ENCODE results near the gene PTCHD1.

The PTCHD1 gene

DNA sequence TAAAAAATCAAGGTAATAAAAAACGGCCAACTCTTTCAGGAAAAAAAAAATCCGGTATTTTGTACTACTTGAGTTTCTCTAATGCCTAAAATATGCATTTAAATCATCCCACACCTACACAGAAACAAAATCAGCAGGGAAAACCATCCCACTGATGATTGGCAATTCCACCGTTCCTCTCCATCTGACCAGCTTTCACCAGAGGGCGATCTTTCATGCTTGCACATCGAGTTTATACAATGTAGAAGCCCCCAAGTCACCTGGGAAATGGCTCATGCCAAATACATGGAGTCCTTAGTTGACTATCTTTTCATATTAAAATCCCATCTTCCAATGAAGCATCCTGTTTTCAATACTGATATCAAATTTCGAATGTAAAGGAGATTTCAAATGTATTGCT is 69.2 kb downstream of the PTCHD1 start:
- peak; percentile 64 for FAIRE-seq

DNA sequence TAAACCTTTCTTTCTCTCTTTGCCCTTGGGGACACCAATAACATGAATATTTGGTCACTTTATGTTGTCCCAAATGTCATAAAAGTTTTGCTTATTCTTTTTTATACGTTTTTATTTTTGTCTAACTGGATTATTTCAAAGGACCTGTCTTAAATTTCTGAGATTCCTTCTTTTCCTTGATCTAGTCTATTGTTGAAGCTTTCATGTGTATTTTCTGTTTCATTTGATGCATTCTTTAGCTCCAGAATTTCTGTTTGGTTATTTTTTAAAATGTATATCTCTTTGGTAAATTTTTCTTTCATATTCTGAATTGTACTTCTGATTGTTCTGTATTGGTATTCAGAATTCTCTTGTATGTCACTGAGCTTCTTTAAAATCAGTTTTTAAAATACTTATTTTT is 88.3 kb downstream of the PTCHD1 start:
- peak; percentile 84 for FAIRE-seq

DNA sequence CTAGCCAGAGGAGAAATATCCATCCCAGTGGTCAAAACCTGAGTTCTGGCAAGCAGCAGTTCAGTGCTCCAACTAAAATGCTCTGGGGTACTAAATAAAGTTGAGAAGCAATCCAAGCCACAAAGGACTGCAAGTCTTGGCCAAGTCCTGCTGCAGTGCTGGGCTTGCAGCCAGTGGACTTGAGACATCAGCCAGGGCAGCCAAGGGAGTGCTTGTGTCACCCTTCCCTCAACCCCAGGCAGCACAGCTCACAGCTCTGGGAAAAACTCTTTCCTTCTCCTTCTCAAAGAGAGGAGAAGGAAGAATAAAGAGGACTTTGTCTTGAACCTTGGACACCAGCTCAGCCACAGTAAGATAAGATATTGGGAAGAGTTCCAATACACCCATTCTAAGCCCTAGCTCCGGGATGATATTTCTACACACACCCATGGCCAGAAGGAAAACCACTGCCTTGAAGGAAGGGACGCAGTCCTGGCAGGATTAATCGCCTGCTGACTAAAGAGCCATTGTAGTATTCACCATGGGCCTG is 99.8 kb downstream of the PTCHD1 start:
- no peak for FAIRE-seq

DNA sequence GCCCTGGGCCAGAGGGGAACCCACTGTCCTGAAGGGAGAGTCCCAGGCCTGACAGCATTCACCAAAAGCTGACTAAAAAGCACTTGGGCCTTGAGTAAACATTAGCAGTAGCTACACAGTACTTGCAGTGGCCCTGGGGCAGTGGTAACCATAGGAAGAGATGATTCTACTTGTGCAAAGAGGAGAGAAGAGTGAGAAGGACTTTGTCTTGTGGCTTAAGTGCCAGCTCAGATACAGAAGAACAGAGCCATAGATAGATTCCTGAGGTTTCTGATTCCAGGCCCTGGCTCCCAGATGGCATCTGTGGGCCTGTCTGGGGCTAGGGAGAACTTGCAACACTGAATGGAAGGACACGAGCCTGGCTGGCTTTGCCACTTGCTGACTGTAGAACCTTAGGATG is 100.5 kb downstream of the PTCHD1 start:
- FAIRE-seq: no peak

DNA sequence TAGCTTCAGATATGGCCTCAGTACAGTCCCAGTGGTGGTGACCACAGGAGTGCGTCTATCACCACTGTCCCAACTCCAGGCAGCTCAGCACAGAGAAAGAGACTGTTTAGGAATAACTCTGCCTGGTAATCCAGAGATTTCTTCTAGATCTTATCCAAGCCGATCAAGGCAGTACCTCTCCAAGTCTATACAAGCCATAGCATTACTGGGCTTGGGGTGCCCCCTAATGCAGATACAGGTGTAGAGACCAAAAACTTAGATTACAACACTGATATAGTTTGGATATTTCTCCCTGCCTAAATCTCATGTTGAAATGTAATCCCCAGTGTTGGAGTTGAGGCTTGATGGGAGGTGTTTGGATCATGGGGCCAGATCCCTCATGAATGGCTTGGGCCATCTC is 100.9 kb downstream of the PTCHD1 start:
- FAIRE-seq: no peak

DNA sequence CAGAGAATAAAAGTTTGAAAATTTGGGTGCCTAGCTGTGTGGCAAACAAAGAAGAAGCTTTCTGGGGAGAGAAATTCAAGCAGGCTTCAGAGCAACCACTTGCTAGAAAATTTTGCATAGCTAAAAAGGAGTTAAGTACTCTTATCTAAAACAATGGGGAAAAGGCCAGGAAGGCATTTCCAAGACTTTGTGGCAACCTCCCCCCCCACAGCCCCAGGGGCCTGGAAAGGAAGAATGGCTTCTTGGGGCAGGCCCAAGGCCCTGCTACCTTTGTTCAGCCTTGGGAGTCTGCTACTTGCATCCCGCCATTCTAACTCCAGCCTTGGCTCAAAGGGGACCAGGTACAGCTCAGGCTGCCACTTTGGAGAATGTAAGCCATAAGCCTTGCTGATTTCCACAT is 102.2 kb downstream of the PTCHD1 start:
- no peak for FAIRE-seq

DNA sequence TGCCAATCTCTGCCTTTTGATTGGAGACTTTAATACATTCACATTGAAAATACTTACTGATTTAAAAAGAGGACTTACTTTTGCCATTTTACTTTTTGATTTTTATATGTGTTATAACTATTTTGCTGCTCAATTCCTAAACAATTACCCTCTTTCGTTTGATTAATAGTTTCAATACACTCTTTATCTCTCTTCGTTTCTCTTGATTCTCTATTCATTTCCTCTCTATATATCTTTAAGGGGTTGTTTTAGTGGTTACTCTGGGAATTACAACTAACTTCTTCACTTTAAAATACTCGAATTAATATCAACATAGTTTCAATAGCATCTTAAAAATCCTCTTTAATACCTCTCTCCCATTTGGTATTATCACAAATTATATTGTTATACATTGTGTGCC is 116.6 kb downstream of the PTCHD1 start:
- FAIRE-seq: peak; percentile 75
